H1 (cell line): ENCODE data around the gene SYK. TPM values are rescaled to one million over a fixed set of nuclear protein-coding genes. Genes with fewer than 3 reads are reported as not detected.

Experiments used
- CTCF ChIA-PET: fragments of 300-600 bp; sonication (Branson Sonifier 250); formaldehyde crosslinking; loops from one replicate; lab custom pipeline; 2021; ENCODE audit not compliant: partially characterized antibody; lab: Charles Lee
- POLR2A ChIA-PET: fragments of 300-600 bp; sonication (Branson Sonifier 250); formaldehyde crosslinking; loops from one replicate; lab custom pipeline; 2021; ENCODE audit warnings: inconsistent platforms; ENCODE audit not compliant: partially characterized antibody; lab: Charles Lee
- DNase-seq, 2 experiments: peaks; one replicate each; pipeline versions ENCODE4 v3.0.0 to v3.0.0-alpha.2; 2010 to 2022; ENCODE audit warnings: low spot score in 2 of 2, low read depth in 1 of 2, mixed read lengths in 1 of 2
- FAIRE-seq: peaks from 2 replicates; lab custom pipeline; 2011; peaks lifted over from hg19 to GRCh38; lab: Jason Lieb, UNC
- H2AFZ ChIP-seq: 2 replicates; pipeline ENCODE4 v1.8.1; 2012; ENCODE audit warnings: low read length, inconsistent platforms
- H2AK5ac ChIP-seq: 2 replicates; pipeline ENCODE4 v1.6.1; 2013; ENCODE audit warnings: low read depth, low read length
- H2BK120ac ChIP-seq: replicated peaks from 2 replicates; pipeline ENCODE3; 2013; ENCODE audit warnings: low read depth, low read length, inconsistent platforms
- H2BK12ac ChIP-seq: 2 replicates; pipeline ENCODE4 v1.6.1; 2013; ENCODE audit warnings: low read depth, low read length
- H2BK15ac ChIP-seq: 2 replicates; pipeline ENCODE4 v1.6.1; 2013; ENCODE audit warnings: low read length
- H2BK20ac ChIP-seq: 2 replicates; pipeline ENCODE4 v1.6.1; 2013; ENCODE audit warnings: low read length
- H2BK5ac ChIP-seq: 2 replicates; pipeline ENCODE4 v1.6.1; 2013; ENCODE audit warnings: low read depth, low read length
- H3K14ac ChIP-seq: 2 replicates; pipeline ENCODE4 v1.6.1; 2013; ENCODE audit warnings: inconsistent platforms; ENCODE audit not compliant: insufficient read length
- H3K18ac ChIP-seq: 2 replicates; pipeline ENCODE4 v1.6.1; 2013; ENCODE audit warnings: low read length; ENCODE audit errors: extremely low read depth
- H3K23ac ChIP-seq: 2 replicates; pipeline ENCODE4 v1.6.1; 2013; ENCODE audit warnings: inconsistent platforms; ENCODE audit not compliant: insufficient read length
- H3K23me2 ChIP-seq: 2 replicates; pipeline ENCODE4 v1.6.1; 2013; ENCODE audit warnings: low read depth, low read length
- H3K27ac ChIP-seq: 2 replicates; pipeline ENCODE4 v1.6.1; 2011; ENCODE audit warnings: low read depth, low read length, inconsistent platforms
- H3K27me3 ChIP-seq, 4 experiments: replicated peaks in 1 of 4; 1 replicate in 1 of 4; 2 replicates in 3 of 4; pipeline versions ENCODE4 v1.6.1 to v1.8.1; 2011 to 2013; ENCODE audit warnings: low read length in 3 of 4, mild to moderate bottlenecking in 3 of 4, inconsistent platforms in 2 of 4, mixed read lengths in 2 of 4, moderate library complexity in 1 of 4; ENCODE audit not compliant: control insufficient read depth in 3 of 4, insufficient read depth in 3 of 4; ENCODE audit errors: extremely low read depth in 1 of 4
- H3K36me3 ChIP-seq, 4 experiments: 2 replicates each; pipeline versions ENCODE4 v1.6.1 to v1.8.1; 2011 to 2013; ENCODE audit warnings: mild to moderate bottlenecking in 4 of 4, low read length in 3 of 4, moderate library complexity in 2 of 4, control low read depth in 1 of 4, inconsistent platforms in 1 of 4; ENCODE audit not compliant: insufficient read depth in 4 of 4, control insufficient read depth in 2 of 4
- H3K4ac ChIP-seq: replicated peaks from 2 replicates; pipeline ENCODE3; 2013; ENCODE audit warnings: low read length, low read depth, mixed read lengths, inconsistent platforms; ENCODE audit not compliant: insufficient read length
- H3K4me1 ChIP-seq, 4 experiments: replicated peaks in 1 of 4; 1 replicate in 1 of 4; 2 replicates in 3 of 4; pipeline versions ENCODE4 v1.6.1 to v1.8.1; 2011 to 2013; ENCODE audit warnings: low read length in 3 of 4, inconsistent platforms in 2 of 4, mixed read lengths in 1 of 4; ENCODE audit not compliant: insufficient read depth in 4 of 4, control insufficient read depth in 3 of 4
- H3K4me2 ChIP-seq, 2 experiments: 2 replicates each; pipeline versions ENCODE4 v1.6.1 to v1.8.1; 2011 to 2013; ENCODE audit warnings: low read depth in 2 of 2, low read length in 2 of 2, control low read depth in 1 of 2, inconsistent platforms in 1 of 2, mild to moderate bottlenecking in 1 of 2; ENCODE audit not compliant: insufficient read depth in 1 of 2
- H3K4me3 ChIP-seq, 4 experiments: fragments of 200-600, 300-600 bp in 1 of 4; sonication (generic), shearing (Covaris generic), sonication (Bioruptor Twin) in 1 of 4; 2 replicates each; pipeline versions ENCODE4 v1.5.1 to v1.8.1; 2011 to 2016; ENCODE audit warnings: low read length in 4 of 4, low read depth in 3 of 4, control low read depth in 2 of 4, inconsistent platforms in 2 of 4, mild to moderate bottlenecking in 2 of 4, mixed read lengths in 1 of 4, moderate library complexity in 1 of 4; ENCODE audit not compliant: insufficient read depth in 2 of 4; ENCODE audit errors: extremely low read depth in 1 of 4
- H3K56ac ChIP-seq: replicated peaks from 2 replicates; pipeline ENCODE3; 2013; ENCODE audit warnings: low read depth, mild to moderate bottlenecking, mixed read lengths, low read length, inconsistent platforms; ENCODE audit not compliant: insufficient read length
- H3K79me1 ChIP-seq: 2 replicates; pipeline ENCODE4 v1.6.1; 2013; ENCODE audit warnings: low read depth, low read length, control low read depth
- H3K79me2 ChIP-seq, 2 experiments: 2 replicates each; pipeline versions ENCODE4 v1.6.1 to v1.8.1; 2012 to 2013; ENCODE audit warnings: low read length in 2 of 2, mild to moderate bottlenecking in 2 of 2, inconsistent platforms in 1 of 2; ENCODE audit not compliant: insufficient read depth in 2 of 2, control insufficient read depth in 1 of 2
- H3K9ac ChIP-seq, 4 experiments: replicated peaks in 1 of 4; 1 replicate in 1 of 4; 2 replicates in 3 of 4; pipeline versions ENCODE4 v1.6.1 to v1.8.1; 2011 to 2013; ENCODE audit warnings: low read depth in 3 of 4, low read length in 3 of 4, control low read depth in 2 of 4, mild to moderate bottlenecking in 2 of 4, moderate library complexity in 2 of 4, inconsistent platforms in 1 of 4; ENCODE audit errors: extremely low read depth in 1 of 4
- H3K9me3 ChIP-seq, 2 experiments: 2 replicates each; pipeline versions ENCODE4 v1.6.1 to v1.8.1; 2012 to 2013; ENCODE audit warnings: mild to moderate bottlenecking in 2 of 2, moderate library complexity in 2 of 2, control low read depth in 1 of 2, inconsistent platforms in 1 of 2, low read depth in 1 of 2, low read length in 1 of 2, mixed read lengths in 1 of 2; ENCODE audit not compliant: insufficient read depth in 2 of 2
- H4K20me1 ChIP-seq, 2 experiments: replicated peaks in 1 of 2; 2 replicates each; pipeline versions ENCODE3 to v1.8.1; 2011 to 2013; ENCODE audit warnings: inconsistent platforms in 2 of 2, low read length in 2 of 2, mild to moderate bottlenecking in 1 of 2; ENCODE audit not compliant: insufficient read depth in 2 of 2, control insufficient read depth in 1 of 2
- H4K5ac ChIP-seq: 2 replicates; pipeline ENCODE4 v1.6.1; 2013; ENCODE audit warnings: low read length, low read depth, mixed read lengths, inconsistent platforms; ENCODE audit not compliant: insufficient read length
- H4K8ac ChIP-seq: 2 replicates; pipeline ENCODE4 v1.8.0; 2013; ENCODE audit warnings: mild to moderate bottlenecking, moderate library complexity, low read length, inconsistent platforms; ENCODE audit not compliant: insufficient read depth; ENCODE audit errors: extremely low read depth
- H4K91ac ChIP-seq: replicated peaks from 2 replicates; pipeline ENCODE3; 2013; ENCODE audit warnings: low read length, mixed read lengths, inconsistent platforms; ENCODE audit not compliant: insufficient read length
- GTF2F1 ChIP-seq: IDR thresholded peaks from 2 replicates; pipeline ENCODE4 v1.6.1; 2012; ENCODE audit warnings: low read depth, low read length, improper control_type of control experiment, borderline replicate concordance
- JUND ChIP-seq: IDR thresholded peaks from 2 replicates; pipeline ENCODE4 v1.6.1; 2011; ENCODE audit warnings: mild to moderate bottlenecking, improper control_type of control experiment, low read length
- NANOG ChIP-seq: IDR thresholded peaks from 2 replicates; pipeline ENCODE4 v1.6.1; 2011; ENCODE audit warnings: low read length, low read depth, mild to moderate bottlenecking, inconsistent platforms; ENCODE audit not compliant: insufficient read depth, poor library complexity, severe bottlenecking
- RFX5 ChIP-seq: IDR thresholded peaks from 2 replicates; pipeline ENCODE4 v1.6.1; 2011; ENCODE audit warnings: low read depth, low read length, improper control_type of control experiment, borderline replicate concordance
- RNF2 ChIP-seq: fragments of 200-900, 300-1000 bp; sonication (generic); IDR thresholded peaks from 2 replicates; pipeline ENCODE4 v1.7.1; 2016; ENCODE audit warnings: borderline replicate concordance, low read depth, mild to moderate bottlenecking, antibody characterized with exemption, low read length; ENCODE audit not compliant: poor library complexity, severe bottlenecking; ENCODE audit errors: missing control alignments
- whole genome bisulfite sequencing, 2 experiments: shearing (Covaris generic) in 1 of 2; methylation state at CpG; one replicate each; pipeline versions ENCODE4 v1.1.6 to v1.1.7; 2013 to 2015; ENCODE audit warnings: low lambda C conversion rate in 2 of 2, mixed read lengths in 2 of 2, inconsistent platforms in 1 of 2, low coverage in 1 of 2, missing lambda C conversion rate in 1 of 2; ENCODE audit not compliant: insufficient replicate concordance in 2 of 2, insufficient coverage in 1 of 2, insufficient read length in 1 of 2; ENCODE audit errors: extremely low coverage in 1 of 2, missing lambda C conversion rate in 1 of 2; 5-methylcytosine and 5-hydroxymethylcytosine counted together
- polyA plus RNA-seq, 7 experiments: library from polyadenylated mRNA; depleted of rRNA in 3 of 7; stranded (reverse) in 5 of 7; unstranded in 2 of 7; fragments of >200 nt in 5 of 7; fragments of 200-250 nt in 2 of 7; gene quantifications; 1 replicate in 5 of 7; 2 replicates in 1 of 7; 4 replicates in 1 of 7; pipeline versions ENCODE4 v1.2.1 to v1.2.3, GENCODE V29; 2011 to 2013; ENCODE audit warnings: missing spikeins in 2 of 7, mixed read lengths in 2 of 7
- total RNA-seq: library from RNA; stranded (reverse); fragmentation: NEBNext Ultra II Directional; extraction: Animal tissue kit (Norgen Biotek cat#: 25700); gene quantifications from 2 replicates; pipeline ENCODE4 v1.2.1, GENCODE V29; 2021
- TF ChIP-seq, protein P1 (sequence below): IDR thresholded peaks from 2 replicates; pipeline ENCODE4 v1.6.1; 2011; ENCODE audit warnings: low read length, improper control_type of control experiment
- TF ChIP-seq, protein P2 (sequence below), 3 experiments: IDR thresholded peaks; 1 replicate in 2 of 3; 2 replicates in 1 of 3; pipeline versions ENCODE4 v1.5.1 to v1.6.1; 2011; ENCODE audit warnings: low read length in 3 of 3, mild to moderate bottlenecking in 3 of 3, inconsistent platforms in 2 of 3, low read depth in 1 of 3, moderate library complexity in 1 of 3; ENCODE audit not compliant: insufficient read depth in 1 of 3; ENCODE audit errors: control extremely low read depth in 1 of 3
- TF ChIP-seq, protein P3 (sequence below): IDR thresholded peaks from 2 replicates; pipeline ENCODE4 v1.6.1; 2011; ENCODE audit warnings: low read depth, mild to moderate bottlenecking, low read length; ENCODE audit not compliant: insufficient read depth

The SYK gene
- total and polyA plus RNA-seq, 2 of the 8 experiments (the other 6 are each of a cell fraction or from before 2014, with no cell fraction given): 1.5 to 4.4 TPM

DNA sequence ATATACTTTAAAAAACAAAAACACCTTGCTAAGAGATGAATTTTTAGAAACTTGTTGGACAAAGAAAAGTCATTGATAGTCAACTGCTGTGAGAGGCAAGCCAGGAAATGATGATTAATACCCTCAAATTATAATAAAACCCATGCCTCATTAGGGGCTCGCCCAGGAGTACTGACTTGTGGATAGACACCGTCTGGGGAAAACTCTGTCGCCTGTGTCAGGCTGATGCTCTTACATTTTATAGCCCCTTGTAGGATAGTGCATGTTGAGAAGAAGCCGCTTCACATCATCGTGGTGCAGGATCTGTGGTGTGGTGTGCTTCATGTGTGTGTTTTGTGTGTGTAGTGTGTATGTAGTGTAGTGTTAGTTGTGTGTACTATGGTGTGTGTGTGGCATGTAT, 39.1 kb downstream of the SYK start:
- Histone ChIP-seq H4K91ac (peak overlapping the region; percentile 81), H4K5ac (no peak overlapping the region), H3K36me3 (peaks cover 0 to 6% (median 0%) of the 10 kb centered on the region in 4 experiments; a peak in 1 of 8 replicates), H2AK5ac (peak overlapping the region; percentile 43; the same call in 1 of the 2 replicates), H4K20me1 (peaks cover 0 to 17% of the 10 kb centered on the region in 2 experiments), H3K79me1 (peaks cover 9% of the 10 kb centered on the region; the same call in 1 of the 2 replicates), H3K27ac (no peak overlapping the region), H3K23ac (no peak overlapping the region), H2AFZ (no peak overlapping the region), H2BK15ac (no peak overlapping the region), H3K4me1 (no peaks in the 10 kb centered on the region; a peak in 1 of 7 replicates), H3K79me2 (peaks cover 0 to 9% of the 10 kb centered on the region in 2 experiments; a peak in 1 of 4 replicates), H3K27me3 (no peaks in the 10 kb centered on the region; a peak in 1 of 7 replicates), H3K4ac (no peak overlapping the region), H3K9ac (no peak overlapping the region), H2BK20ac (no peak overlapping the region), H3K4me2 (no peak overlapping the region), H3K14ac (no peak overlapping the region), H4K8ac (no peak overlapping the region), H3K9me3 (peaks cover 3 to 15% of the 10 kb centered on the region in 2 experiments; a peak in 3 of 4 replicates), H3K56ac (peak overlapping the region; percentile 50), H2BK12ac (0 out of 2 replicates have a peak overlapping the region, but pooled peaks have one; percentile 5), H3K23me2 (peaks cover 18% of the 10 kb centered on the region; the same call in 1 of the 2 replicates), H3K4me3 (no peak overlapping the region), H2BK5ac (no peak overlapping the region), H3K18ac (no peak overlapping the region), H2BK120ac (peak overlapping the region; percentile 28)
- no peak for DNase-seq
- 88% methylated on average over 5 of the region's 5 CpGs; no CpG with 5 or more reads in 1 of the 2 experiments for WGBS, 2 experiments
- no peak for FAIRE-seq
- ChIA-PET POLR2A (no interaction called here), CTCF (no interaction called here)
- TF ChIP-seq, protein P1, sequence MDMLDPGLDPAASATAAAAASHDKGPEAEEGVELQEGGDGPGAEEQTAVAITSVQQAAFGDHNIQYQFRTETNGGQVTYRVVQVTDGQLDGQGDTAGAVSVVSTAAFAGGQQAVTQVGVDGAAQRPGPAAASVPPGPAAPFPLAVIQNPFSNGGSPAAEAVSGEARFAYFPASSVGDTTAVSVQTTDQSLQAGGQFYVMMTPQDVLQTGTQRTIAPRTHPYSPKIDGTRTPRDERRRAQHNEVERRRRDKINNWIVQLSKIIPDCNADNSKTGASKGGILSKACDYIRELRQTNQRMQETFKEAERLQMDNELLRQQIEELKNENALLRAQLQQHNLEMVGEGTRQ: no peak
- TF ChIP-seq RNF2: no peak
- TF ChIP-seq, protein P2, sequence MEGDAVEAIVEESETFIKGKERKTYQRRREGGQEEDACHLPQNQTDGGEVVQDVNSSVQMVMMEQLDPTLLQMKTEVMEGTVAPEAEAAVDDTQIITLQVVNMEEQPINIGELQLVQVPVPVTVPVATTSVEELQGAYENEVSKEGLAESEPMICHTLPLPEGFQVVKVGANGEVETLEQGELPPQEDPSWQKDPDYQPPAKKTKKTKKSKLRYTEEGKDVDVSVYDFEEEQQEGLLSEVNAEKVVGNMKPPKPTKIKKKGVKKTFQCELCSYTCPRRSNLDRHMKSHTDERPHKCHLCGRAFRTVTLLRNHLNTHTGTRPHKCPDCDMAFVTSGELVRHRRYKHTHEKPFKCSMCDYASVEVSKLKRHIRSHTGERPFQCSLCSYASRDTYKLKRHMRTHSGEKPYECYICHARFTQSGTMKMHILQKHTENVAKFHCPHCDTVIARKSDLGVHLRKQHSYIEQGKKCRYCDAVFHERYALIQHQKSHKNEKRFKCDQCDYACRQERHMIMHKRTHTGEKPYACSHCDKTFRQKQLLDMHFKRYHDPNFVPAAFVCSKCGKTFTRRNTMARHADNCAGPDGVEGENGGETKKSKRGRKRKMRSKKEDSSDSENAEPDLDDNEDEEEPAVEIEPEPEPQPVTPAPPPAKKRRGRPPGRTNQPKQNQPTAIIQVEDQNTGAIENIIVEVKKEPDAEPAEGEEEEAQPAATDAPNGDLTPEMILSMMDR (IDR thresholded peaks at IDR 0.05; ENCODE audit: control extremely low read depth in 1 of 3, insufficient read depth in 1 of 3, low read depth in 1 of 3, low read length in 3 of 3): no peak
- no peak for TF ChIP-seq NANOG
- no peak for TF ChIP-seq JUND
- TF ChIP-seq, protein P3, sequence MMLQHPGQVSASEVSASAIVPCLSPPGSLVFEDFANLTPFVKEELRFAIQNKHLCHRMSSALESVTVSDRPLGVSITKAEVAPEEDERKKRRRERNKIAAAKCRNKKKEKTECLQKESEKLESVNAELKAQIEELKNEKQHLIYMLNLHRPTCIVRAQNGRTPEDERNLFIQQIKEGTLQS: no peak
- no peak for TF ChIP-seq RFX5
- TF ChIP-seq GTF2F1: no peak
